ENCODE measurements around the gene UBL3. TPM values are rescaled to one million over a fixed set of nuclear protein-coding genes. Genes with fewer than 3 reads are reported as not detected.

UBL3 gene
- total RNA-seq, 1 experiment from 2014 or later: 24.4 TPM

DNA sequence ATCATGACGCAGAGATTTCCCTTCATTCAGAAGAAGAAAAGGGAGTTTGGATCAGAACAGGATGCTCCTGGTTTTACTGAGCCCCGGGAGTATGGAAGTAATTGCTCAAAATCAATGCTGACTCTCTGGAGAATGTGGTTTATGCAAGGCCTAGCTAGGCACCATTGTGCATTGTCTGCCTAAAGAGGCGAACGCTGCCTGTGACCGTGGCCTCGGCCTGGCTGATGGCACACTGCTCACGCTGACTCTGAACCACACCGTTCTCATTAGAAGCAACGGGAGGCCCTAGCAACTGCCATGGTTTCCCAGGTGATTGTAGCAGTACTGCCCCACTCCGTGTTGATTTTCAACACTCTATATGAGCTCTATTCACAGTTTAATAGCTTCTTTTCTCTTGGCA, 41.7 kb upstream of the UBL3 start:
- H4K20me1 ChIP-seq (ENCODE audit: insufficient read depth): no peaks in the 10 kb centered on the region
- no peak overlapping the region for H3K4me3 ChIP-seq
- H3K27ac ChIP-seq: no peak overlapping the region
- H3K9me2 ChIP-seq (ENCODE audit: insufficient read depth): no peaks in the 10 kb centered on the region
- POLR2A ChIA-PET (ENCODE audit: unreplicated experiment): no interaction called here
- no peaks in the 10 kb centered on the region for H3K27me3 ChIP-seq (ENCODE audit: insufficient read depth, low read depth)
- H3K4me1 ChIP-seq (replicated peaks; ENCODE audit: insufficient read depth): no peaks in the 10 kb centered on the region
- no peak for DNase-seq
- intact Hi-C loops (cut with micrococcal nuclease; ENCODE audit: unreplicated experiment): no loop called here
- no peak for TF ChIP-seq EZH2 (IDR thresholded peaks at IDR 0.05; ENCODE audit: low read depth)
- TF ChIP-seq, protein P1, sequence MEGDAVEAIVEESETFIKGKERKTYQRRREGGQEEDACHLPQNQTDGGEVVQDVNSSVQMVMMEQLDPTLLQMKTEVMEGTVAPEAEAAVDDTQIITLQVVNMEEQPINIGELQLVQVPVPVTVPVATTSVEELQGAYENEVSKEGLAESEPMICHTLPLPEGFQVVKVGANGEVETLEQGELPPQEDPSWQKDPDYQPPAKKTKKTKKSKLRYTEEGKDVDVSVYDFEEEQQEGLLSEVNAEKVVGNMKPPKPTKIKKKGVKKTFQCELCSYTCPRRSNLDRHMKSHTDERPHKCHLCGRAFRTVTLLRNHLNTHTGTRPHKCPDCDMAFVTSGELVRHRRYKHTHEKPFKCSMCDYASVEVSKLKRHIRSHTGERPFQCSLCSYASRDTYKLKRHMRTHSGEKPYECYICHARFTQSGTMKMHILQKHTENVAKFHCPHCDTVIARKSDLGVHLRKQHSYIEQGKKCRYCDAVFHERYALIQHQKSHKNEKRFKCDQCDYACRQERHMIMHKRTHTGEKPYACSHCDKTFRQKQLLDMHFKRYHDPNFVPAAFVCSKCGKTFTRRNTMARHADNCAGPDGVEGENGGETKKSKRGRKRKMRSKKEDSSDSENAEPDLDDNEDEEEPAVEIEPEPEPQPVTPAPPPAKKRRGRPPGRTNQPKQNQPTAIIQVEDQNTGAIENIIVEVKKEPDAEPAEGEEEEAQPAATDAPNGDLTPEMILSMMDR (conservative IDR thresholded peaks at IDR 0.05): no peak
- no peak overlapping the region for H3K4me2 ChIP-seq
- no peak overlapping the region for H2AFZ ChIP-seq
- H3K36me3 ChIP-seq (ENCODE audit: low read depth): no peaks in the 10 kb centered on the region
- CTCF ChIA-PET: no interaction called here
- H3K79me2 ChIP-seq (ENCODE audit: low read depth): no peaks in the 10 kb centered on the region
- H3F3A ChIP-seq (ENCODE audit: insufficient read depth, low read depth): no peaks in the 10 kb centered on the region
- no peaks in the 10 kb centered on the region for H3K9me3 ChIP-seq (ENCODE audit: insufficient read depth, low read depth)
- no TSS peak for BruUV-seq (replicated peaks)

DNA sequence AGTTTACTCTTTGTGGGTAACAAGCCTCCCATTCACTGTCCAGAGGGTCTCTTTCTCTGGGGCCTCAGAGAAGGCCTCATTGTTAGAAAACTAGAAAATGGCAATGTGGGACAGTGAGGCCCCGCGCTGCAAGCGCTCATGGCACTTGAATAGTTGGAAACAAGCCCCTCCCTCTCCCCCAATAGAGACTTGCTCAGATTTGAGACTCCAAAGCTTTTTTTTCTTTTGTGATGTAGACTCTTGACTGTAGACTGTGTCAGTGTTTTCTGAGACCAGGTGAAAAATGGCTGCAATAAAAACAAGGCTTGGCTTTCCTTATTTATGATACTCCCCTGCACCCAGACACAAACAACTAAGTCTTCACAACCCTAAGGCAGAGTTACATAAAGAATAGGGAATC, 38.7 kb upstream of the UBL3 start:
- POLR2A ChIA-PET (ENCODE audit: unreplicated experiment): no interaction called here
- intact Hi-C loops (cut with micrococcal nuclease; ENCODE audit: unreplicated experiment): no loop called here
- CTCF ChIA-PET: no interaction called here

GRCh38 chr13:29888306-29888705, 37.9 kb upstream of the UBL3 start:
- no peak overlapping the region for H2AFZ ChIP-seq
- ChIA-PET CTCF (no interaction called here), POLR2A (ENCODE audit: unreplicated experiment) (no interaction called here)
- H3K4me3 ChIP-seq: no peak overlapping the region
- H3K27me3 ChIP-seq (ENCODE audit: insufficient read depth, low read depth): no peaks in the 10 kb centered on the region
- no peak for TF ChIP-seq EZH2 (IDR thresholded peaks at IDR 0.05; ENCODE audit: low read depth)
- TF ChIP-seq, protein P1 (conservative IDR thresholded peaks at IDR 0.05): no peak
- no peaks in the 10 kb centered on the region for H3K9me3 ChIP-seq (ENCODE audit: insufficient read depth, low read depth)
- H3K79me2 ChIP-seq (ENCODE audit: low read depth): no peaks in the 10 kb centered on the region
- no peak overlapping the region for H3K4me2 ChIP-seq
- no peak overlapping the region for H3K27ac ChIP-seq
- H3K36me3 ChIP-seq (ENCODE audit: low read depth): no peaks in the 10 kb centered on the region
- no peak for DNase-seq
- H4K20me1 ChIP-seq (ENCODE audit: insufficient read depth): no peaks in the 10 kb centered on the region
- intact Hi-C loops (cut with micrococcal nuclease; ENCODE audit: unreplicated experiment): no loop called here
- H3F3A ChIP-seq (ENCODE audit: insufficient read depth, low read depth): no peaks in the 10 kb centered on the region
- H3K9me2 ChIP-seq (ENCODE audit: insufficient read depth): no peaks in the 10 kb centered on the region
- BruUV-seq (replicated peaks): no TSS peak
- H3K4me1 ChIP-seq (replicated peaks; ENCODE audit: insufficient read depth): no peaks in the 10 kb centered on the region

More for the DNA sequence above, 38.7 kb upstream of the UBL3 start:
- H3K4me2 ChIP-seq: no peak overlapping the region
- DNase-seq: no peak
- no peaks in the 10 kb centered on the region for H3K9me3 ChIP-seq (ENCODE audit: insufficient read depth, low read depth)
- no peaks in the 10 kb centered on the region for H3K27me3 ChIP-seq (ENCODE audit: insufficient read depth, low read depth)
- no peak overlapping the region for H2AFZ ChIP-seq
- no peaks in the 10 kb centered on the region for H3K4me1 ChIP-seq (replicated peaks; ENCODE audit: insufficient read depth)
- no TSS peak for BruUV-seq (replicated peaks)
- H3F3A ChIP-seq (ENCODE audit: insufficient read depth, low read depth): no peaks in the 10 kb centered on the region
- no peaks in the 10 kb centered on the region for H3K79me2 ChIP-seq (ENCODE audit: low read depth)
- no peak overlapping the region for H3K27ac ChIP-seq
- H3K9me2 ChIP-seq (ENCODE audit: insufficient read depth): no peaks in the 10 kb centered on the region
- no peaks in the 10 kb centered on the region for H4K20me1 ChIP-seq (ENCODE audit: insufficient read depth)
- no peak overlapping the region for H3K4me3 ChIP-seq
- TF ChIP-seq, protein P1 (conservative IDR thresholded peaks at IDR 0.05): no peak
- H3K36me3 ChIP-seq (ENCODE audit: low read depth): no peaks in the 10 kb centered on the region

Data from PC-9 (cell line).